T47D (cell line): ENCODE data around the gene USP17L30.
"Not testable (repeated sequence)": the region's sequence is repeated elsewhere in the genome, so short reads cannot be mapped to it uniquely, and the experiment has no call there.

Experiments used
- DNase-seq, 2 experiments: peaks; one replicate each; pipeline versions ENCODE4 v3.0.0 to v3.0.0-alpha.2; 2011 to 2012; ENCODE audit warnings: low read depth in 1 of 2, low spot score in 1 of 2
- JUND ChIP-seq: IDR thresholded peaks from 2 replicates; pipeline ENCODE4 v1.6.1; 2012; ENCODE audit warnings: low read depth
- in situ Hi-C: cut with HindIII; loops from 2 replicates; pipeline ENCODE4 v1.10.0; 2016; ENCODE audit warnings: low sequenced_read_pairs, low pct_unique_long_range_greater_than_20kb

Gene USP17L30, protein sequence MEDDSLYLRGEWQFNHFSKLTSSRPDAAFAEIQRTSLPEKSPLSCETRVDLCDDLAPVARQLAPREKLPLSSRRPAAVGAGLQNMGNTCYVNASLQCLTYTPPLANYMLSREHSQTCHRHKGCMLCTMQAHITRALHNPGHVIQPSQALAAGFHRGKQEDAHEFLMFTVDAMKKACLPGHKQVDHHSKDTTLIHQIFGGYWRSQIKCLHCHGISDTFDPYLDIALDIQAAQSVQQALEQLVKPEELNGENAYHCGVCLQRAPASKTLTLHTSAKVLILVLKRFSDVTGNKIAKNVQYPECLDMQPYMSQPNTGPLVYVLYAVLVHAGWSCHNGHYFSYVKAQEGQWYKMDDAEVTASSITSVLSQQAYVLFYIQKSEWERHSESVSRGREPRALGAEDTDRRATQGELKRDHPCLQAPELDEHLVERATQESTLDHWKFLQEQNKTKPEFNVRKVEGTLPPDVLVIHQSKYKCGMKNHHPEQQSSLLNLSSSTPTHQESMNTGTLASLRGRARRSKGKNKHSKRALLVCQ

DNA sequence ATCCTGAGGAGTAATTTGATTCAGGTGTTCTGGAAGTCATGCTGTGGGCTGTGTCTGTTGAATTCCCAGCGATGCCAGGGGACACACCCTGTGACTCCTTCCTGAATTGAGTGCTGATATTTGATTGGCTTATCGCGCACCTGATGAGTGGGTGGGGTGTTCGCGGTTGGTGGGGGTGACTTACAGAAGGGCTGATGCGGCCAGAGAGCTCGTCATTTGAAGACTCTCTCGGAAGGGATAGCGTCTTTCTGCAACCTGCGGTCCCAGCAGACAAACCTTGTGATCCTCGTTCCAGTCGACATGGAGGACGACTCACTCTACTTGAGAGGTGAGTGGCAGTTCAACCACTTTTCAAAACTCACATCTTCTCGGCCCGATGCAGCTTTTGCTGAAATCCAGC, at the start of gene USP17L30:
Gene USP17L30 (plus strand): TSS at position 301 of the 400 bp plus-strand sequence. CDS start 0 bp downstream, at position 301.
- in situ Hi-C loops, DNase-seq: not testable (repeated sequence)

- DNase-seq, in situ Hi-C loops: not testable (repeated sequence)
These were observed 38.7 kb upstream of the USP17L30 start for GRCh38 chr4:9324191-9324590.

- in situ Hi-C loops = not testable (repeated sequence)
These were observed 38.1 kb upstream of the USP17L30 start, which contains the start of gene USP17L24 for GRCh38 chr4:9324865-9325264. TSS of gene USP17L24 (plus strand) at chr4:9325165. CDS start at chr4:9325165, 0 bp downstream.

DNA sequence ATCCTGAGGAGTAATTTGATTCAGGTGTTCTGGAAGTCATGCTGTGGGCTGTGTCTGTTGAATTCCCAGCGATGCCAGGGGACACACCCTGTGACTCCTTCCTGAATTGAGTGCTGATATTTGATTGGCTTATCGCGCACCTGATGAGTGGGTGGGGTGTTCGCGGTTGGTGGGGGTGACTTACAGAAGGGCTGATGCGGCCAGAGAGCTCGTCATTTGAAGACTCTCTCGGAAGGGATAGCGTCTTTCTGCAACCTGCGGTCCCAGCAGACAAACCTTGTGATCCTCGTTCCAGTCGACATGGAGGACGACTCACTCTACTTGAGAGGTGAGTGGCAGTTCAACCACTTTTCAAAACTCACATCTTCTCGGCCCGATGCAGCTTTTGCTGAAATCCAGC, 33.3 kb upstream of the USP17L30 start, which contains the start of gene USP17L25:
Gene USP17L25 (plus strand): TSS at position 301 of the 400 bp plus-strand sequence. CDS start 0 bp downstream, at position 301.
- DNase-seq, in situ Hi-C loops: not testable (repeated sequence)

More at GRCh38 chr4:9324865-9325264, 38.1 kb upstream of the USP17L30 start, which contains the start of gene USP17L24:
- DNase-seq = not testable (repeated sequence)

DNA sequence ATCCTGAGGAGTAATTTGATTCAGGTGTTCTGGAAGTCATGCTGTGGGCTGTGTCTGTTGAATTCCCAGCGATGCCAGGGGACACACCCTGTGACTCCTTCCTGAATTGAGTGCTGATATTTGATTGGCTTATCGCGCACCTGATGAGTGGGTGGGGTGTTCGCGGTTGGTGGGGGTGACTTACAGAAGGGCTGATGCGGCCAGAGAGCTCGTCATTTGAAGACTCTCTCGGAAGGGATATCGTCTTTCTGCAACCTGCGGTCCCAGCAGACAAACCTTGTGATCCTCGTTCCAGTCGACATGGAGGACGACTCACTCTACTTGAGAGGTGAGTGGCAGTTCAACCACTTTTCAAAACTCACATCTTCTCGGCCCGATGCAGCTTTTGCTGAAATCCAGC, 28.6 kb upstream of the USP17L30 start, which contains the start of gene USP17L26:
Gene USP17L26 (plus strand): TSS at position 301 of the 400 bp plus-strand sequence. CDS start 0 bp downstream, at position 301.
- DNase-seq, in situ Hi-C loops: not testable (repeated sequence)

DNA sequence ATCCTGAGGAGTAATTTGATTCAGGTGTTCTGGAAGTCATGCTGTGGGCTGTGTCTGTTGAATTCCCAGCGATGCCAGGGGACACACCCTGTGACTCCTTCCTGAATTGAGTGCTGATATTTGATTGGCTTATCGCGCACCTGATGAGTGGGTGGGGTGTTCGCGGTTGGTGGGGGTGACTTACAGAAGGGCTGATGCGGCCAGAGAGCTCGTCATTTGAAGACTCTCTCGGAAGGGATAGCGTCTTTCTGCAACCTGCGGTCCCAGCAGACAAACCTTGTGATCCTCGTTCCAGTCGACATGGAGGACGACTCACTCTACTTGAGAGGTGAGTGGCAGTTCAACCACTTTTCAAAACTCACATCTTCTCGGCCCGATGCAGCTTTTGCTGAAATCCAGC, 23.8 kb upstream of the USP17L30 start, which contains the start of gene USP17L5:
Gene USP17L5 (plus strand): TSS at position 301 of the 400 bp plus-strand sequence. CDS start 0 bp downstream, at position 301.
- in situ Hi-C loops, DNase-seq: not testable (repeated sequence)

- DNase-seq, in situ Hi-C loops: not testable (repeated sequence)
These were observed 19.1 kb upstream of the USP17L30 start, which contains the start of gene USP17L27 for GRCh38 chr4:9343848-9344247. TSS of gene USP17L27 (plus strand) at chr4:9344148. CDS start at chr4:9344148, 0 bp downstream.

DNA sequence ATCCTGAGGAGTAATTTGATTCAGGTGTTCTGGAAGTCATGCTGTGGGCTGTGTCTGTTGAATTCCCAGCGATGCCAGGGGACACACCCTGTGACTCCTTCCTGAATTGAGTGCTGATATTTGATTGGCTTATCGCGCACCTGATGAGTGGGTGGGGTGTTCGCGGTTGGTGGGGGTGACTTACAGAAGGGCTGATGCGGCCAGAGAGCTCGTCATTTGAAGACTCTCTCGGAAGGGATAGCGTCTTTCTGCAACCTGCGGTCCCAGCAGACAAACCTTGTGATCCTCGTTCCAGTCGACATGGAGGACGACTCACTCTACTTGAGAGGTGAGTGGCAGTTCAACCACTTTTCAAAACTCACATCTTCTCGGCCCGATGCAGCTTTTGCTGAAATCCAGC, 14.3 kb upstream of the USP17L30 start, which contains the start of gene USP17L28:
Gene USP17L28 (plus strand): TSS at position 301 of the 400 bp plus-strand sequence. CDS start 0 bp downstream, at position 301.
- DNase-seq, in situ Hi-C loops: not testable (repeated sequence)

- DNase-seq, in situ Hi-C loops: not testable (repeated sequence)
These were observed 12.1 kb upstream of the USP17L30 start for GRCh38 chr4:9350866-9351265.

GRCh38 chr4:9353338-9353737, 9.6 kb upstream of the USP17L30 start, which contains the start of gene USP17L29:
TSS of gene USP17L29 (plus strand) at chr4:9353638. CDS start at chr4:9353638, 0 bp downstream.
- in situ Hi-C loops, DNase-seq: not testable (repeated sequence)

DNA sequence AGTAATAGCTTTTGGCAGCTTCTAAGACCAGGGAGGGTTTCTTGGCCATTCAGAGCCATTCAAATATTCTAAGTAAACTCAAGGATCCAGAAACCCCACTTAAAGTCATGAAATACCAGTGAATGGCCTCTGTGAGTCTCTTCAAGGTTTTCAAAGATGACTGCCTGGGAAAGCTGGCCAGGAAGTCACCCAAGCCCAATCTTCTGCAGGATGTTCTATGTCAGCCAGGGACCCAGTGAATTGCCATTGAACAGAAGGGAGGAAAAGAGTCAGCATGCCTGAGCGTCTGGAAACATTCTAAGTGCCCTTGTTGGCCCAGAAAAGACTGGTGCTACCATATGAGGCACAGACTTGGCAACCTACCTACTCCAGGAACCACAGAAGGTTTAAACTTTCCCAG, 17.0 kb downstream of the USP17L30 start:
- DNase-seq, in situ Hi-C loops: not testable (repeated sequence)

GRCh38 chr4:9381012-9381534, 18.1 kb downstream of the USP17L30 start:
- in situ Hi-C loops = not testable (repeated sequence)
- DNase-seq = peak in 1 of 2 experiments; percentile 0

- in situ Hi-C loops = no loop called here
These were observed 21.2 kb downstream of the USP17L30 start for GRCh38 chr4:9384126-9384525.

GRCh38 chr4:9389001-9389400, 26.1 kb downstream of the USP17L30 start:
- in situ Hi-C loops, DNase-seq: not testable (repeated sequence)

More at GRCh38 chr4:9384126-9384525, 21.2 kb downstream of the USP17L30 start:
- TF ChIP-seq JUND = no peak
- no peak for DNase-seq

- in situ Hi-C loops, DNase-seq: not testable (repeated sequence)
These were observed 42.8 kb downstream of the USP17L30 start for GRCh38 chr4:9405774-9406173.

DNA sequence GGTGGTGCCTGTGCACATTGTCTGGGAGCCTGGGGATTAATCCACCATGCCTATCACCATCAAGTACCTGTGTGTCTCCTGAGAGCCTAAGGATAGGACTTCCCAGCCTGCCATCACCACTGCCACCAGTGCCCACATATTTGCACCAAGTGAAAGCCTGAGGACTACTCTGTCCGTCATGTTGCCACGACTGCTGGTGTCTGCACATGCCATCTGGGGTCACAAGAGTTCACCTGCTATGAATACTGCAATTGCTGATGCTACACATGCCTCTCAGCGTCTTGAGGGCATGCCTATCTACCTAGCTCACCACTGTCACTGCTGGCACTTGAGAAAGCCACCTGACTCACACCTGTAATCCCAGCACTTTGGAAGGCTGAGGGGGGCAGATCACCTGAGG, 43.6 kb downstream of the USP17L30 start:
- in situ Hi-C loops, DNase-seq: not testable (repeated sequence)
